Prostate gland (tissue), 2 donors: ENCODE results near the gene BAG3.

ENCODE experiments used
- POLR2AphosphoS5 ChIP-seq: sonication (generic); formaldehyde crosslinking; IDR thresholded peaks from one replicate; pipeline ENCODE4 v1.6.1; 2017; ENCODE audit warnings: antibody characterized with exemption
- TF ChIP-seq, protein P1 (sequence below), 4 experiments: fragments of 200-600 bp in 2 of 4; fragments of 450-650 bp in 2 of 4; sonication (generic) in 2 of 4; IDR thresholded peaks; 1 replicate in 3 of 4; 2 replicates in 1 of 4; pipeline ENCODE4 v1.5.1; 2016 to 2019; ENCODE audit warnings: antibody characterized with exemption in 4 of 4, mild to moderate bottlenecking in 2 of 4, moderate library complexity in 2 of 4

DNA sequence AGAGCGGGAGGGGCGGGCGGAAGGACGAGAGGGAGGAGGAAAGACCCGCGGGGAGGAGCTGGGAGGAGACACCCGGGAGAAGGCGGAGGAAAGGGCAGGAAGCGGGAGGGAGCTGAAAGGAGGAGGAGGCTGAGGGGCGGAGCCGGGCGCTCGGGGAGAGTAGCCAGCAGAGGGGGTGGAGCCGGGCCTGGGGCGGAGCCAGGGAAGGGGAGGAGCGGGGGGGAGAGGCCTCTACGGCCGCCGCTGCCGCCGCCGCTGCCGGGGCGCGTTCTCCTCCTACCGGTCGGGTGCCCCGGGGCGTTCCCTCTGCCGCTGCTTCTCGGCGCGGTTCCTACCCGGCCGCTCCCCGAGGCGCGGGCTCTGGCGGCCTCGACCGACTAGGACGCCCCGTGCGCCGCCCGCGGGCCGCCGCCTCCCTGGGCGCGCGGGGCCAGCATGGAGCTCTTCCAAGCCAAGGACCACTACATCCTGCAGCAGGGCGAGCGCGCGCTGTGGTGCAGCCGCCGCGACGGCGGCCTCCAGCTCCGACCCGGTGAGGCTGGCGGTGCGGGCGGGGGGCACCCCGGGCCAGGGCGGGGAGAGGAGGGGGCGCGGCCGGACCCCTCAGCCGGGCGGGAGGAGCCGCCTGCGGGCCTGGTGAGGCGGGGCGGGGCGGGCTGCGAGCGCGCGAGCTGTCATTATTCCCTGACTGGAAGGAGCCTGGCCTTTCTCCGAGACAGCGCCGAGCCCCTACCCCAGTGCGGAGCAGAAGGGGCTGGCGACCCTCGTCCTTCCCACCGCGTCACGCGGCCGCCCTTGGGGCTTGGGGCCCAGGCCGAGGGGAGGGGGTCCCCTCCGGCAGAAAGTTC, 74.9 kb downstream of the BAG3 start, which contains the start of gene INPP5F:
- TF ChIP-seq, protein P1, sequence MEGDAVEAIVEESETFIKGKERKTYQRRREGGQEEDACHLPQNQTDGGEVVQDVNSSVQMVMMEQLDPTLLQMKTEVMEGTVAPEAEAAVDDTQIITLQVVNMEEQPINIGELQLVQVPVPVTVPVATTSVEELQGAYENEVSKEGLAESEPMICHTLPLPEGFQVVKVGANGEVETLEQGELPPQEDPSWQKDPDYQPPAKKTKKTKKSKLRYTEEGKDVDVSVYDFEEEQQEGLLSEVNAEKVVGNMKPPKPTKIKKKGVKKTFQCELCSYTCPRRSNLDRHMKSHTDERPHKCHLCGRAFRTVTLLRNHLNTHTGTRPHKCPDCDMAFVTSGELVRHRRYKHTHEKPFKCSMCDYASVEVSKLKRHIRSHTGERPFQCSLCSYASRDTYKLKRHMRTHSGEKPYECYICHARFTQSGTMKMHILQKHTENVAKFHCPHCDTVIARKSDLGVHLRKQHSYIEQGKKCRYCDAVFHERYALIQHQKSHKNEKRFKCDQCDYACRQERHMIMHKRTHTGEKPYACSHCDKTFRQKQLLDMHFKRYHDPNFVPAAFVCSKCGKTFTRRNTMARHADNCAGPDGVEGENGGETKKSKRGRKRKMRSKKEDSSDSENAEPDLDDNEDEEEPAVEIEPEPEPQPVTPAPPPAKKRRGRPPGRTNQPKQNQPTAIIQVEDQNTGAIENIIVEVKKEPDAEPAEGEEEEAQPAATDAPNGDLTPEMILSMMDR (IDR thresholded peaks at IDR 0.05), result peak in 3 of 4 experiments; percentile 35 to 60 (median 43)
- peak; percentile 12 for TF ChIP-seq POLR2AphosphoS5
